Measurements from ENCODE around the gene URGCP.

DNA sequence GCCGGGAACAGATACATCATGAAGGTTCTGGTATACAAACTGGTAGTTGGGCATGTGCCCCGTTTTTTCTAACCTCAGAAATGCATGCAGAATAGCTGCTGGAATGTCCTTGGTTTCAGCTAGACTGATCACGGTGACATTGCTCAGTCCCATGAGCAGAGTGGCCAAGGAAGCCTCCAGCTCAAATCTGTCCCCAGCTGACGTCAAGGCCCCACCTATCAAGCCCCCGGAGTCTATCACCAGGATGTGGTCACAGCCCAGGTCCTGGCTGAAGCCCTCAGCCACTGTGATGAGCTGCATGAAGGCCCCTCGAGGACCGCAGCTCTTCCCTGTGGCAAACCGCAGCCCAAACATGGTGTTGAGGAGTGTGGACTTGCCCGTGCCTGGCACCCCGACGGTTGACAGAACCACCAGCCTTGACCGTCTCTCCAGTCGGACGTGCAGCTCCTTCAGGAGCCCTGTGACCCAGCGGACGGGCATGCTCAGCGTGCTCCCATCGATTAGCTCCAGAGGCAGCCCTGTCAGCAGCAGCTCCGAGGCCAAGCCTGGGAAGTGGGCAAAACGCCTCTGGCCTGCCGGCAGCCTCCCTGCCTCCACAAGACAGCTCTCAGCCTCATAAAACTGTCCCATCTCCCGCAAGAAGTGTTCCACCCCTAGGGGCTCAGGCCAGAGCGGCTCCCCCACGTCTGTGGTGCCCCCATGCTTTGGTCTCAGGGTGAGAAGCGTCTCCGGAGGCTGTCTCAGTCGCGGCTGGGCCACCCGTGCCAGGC is 29.2 kb downstream of the URGCP start:
- TF ChIP-seq POLR2AphosphoS5 (IDR thresholded peaks at IDR 0.05; ENCODE audit: insufficient read depth in 1 of 2, low read depth in 1 of 2) (no peak), CTCF (IDR thresholded peaks at IDR 0.05) (no peak), POLR2A (IDR thresholded peaks at IDR 0.05) (no peak)
